ENCODE results near the gene PTPRN2.

Gene PTPRN2

DNA sequence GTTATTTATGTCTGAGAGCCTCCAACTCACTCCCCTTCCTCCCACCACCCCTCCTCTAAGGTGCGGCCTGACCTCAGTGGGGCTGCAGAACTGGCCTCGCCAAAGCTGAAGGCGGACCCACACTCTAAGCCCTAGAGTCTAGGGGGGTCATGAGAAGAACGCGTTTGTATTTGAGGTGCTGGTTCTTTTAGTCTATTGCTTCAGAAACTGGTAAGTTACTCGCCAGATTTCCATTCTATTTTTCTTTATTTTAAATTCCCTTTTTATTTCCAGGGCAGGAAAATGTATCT, 893.3 kb downstream of the PTPRN2 start:
- in situ Hi-C loops (cut with HindIII; ENCODE audit: low sequenced_read_pairs), result no loop called here

DNA sequence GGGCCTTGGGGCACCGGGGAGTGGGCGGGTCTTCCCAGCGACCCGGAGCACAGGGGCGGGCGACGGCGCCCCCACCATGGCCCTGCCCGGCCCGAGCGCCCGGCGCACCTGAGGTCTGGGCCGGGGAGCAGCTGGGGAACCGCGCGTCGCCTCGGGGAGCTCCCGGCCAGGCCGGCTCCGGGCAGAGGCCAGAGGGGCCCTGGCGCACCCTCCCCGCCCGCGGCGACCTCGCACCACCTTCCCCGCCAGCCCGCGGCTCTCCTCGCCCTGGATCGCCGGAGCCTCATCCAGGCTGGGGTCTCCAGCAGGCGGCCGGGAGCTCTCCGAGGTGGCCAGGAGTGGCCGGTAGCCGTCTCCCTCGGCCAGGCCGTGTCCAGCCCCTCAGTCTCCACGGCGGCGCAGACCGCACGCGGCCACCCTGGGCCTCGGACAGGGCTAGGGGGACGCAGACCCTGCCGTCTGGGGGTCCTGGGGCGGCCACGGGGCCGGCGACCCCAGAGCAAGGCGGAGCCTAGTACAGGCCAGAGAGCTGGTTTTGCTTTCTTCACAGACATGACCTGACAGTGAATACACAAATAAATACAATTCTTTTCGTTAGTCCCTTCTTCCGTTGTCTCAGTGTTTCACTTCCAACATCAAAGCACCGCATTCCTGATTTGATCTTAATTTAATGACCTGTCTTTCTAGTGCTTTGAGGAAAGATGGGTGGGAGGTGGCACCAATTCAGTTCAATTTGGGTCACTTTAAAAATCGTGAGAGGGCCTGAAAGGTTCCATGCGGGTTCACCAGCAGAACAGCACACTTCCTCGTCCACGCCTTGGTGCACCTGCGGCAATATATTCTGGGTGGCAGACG, 893.9 kb downstream of the PTPRN2 start:
- in situ Hi-C loops (cut with HindIII; ENCODE audit: low sequenced_read_pairs), result no loop called here

DNA sequence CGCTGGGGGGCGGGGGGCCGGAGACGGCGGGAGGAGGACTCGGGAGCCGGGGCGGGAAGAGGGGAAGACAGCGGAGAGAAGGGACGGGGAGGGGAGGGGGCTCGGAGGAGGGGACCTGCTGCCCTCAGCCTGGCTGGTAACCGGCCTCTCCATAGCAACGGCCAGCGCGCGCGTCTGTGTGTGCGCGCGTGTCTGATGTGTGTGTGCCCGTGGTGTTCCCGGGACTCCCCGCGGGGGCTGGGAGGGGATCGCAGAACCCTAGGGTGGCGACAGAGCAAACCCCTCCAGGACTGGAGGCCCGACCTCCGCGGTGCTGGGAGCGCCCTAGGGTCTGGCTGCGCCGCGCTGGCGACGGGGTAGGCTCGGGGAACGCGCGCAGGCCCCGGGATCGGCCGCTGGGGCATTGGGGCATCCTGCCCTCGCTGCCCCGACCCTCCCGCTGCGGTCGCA, 894.5 kb downstream of the PTPRN2 start:
- in situ Hi-C loops (cut with HindIII; ENCODE audit: low sequenced_read_pairs), result no loop called here

GRCh38 chr7:157692460-157693011, 895.1 kb downstream of the PTPRN2 start:
- in situ Hi-C loops (cut with HindIII; ENCODE audit: low sequenced_read_pairs), result no loop called here

- in situ Hi-C loops (cut with HindIII; ENCODE audit: low sequenced_read_pairs), result no loop called here
Observed at GRCh38 chr7:157691586-157692459, 895.8 kb downstream of the PTPRN2 start.

- in situ Hi-C loops (cut with HindIII; ENCODE audit: low sequenced_read_pairs), result no loop called here
Observed at GRCh38 chr7:157690833-157691585, 896.6 kb downstream of the PTPRN2 start.

GRCh38 chr7:157690058-157690832, 897.4 kb downstream of the PTPRN2 start:
- in situ Hi-C loops (cut with HindIII; ENCODE audit: low sequenced_read_pairs), result no loop called here

DNA sequence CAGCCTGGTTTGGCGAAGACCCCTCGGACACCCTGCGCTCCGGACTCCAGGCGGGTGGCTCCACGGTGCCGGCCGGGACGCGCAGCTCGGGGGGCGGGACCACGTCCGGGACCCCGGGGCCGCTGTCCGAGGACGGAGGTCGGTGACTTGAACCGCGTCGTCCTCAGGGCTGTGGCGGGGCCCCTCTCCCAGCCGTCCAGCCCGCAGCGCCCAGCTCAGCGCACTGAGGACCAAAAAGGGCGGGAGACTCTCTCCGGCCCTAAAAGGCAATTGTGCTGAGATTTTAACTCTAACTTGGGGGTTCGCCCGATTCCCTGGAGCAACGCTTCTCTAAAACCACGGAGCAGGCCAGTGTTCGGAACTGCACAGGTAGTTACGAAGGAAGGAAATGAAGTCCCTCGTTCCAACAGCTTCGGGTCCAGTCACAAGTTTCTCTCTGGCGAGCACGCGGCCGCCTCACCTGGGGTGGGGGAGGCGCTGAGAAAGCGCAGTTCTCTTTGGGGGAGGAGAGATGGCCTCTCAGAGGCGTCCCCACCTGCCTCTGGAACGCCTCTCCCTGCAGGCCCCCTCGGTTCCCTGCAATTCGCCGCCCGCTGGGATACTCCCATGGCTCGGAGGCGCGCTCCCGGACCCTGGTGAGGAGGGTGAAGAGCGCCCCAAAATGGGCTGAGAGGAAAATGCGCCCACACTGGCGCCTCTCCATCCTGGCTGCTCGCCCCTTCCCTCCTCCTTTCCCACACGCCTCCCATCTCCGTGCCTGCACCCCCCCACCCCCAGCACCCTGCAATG, 898.2 kb downstream of the PTPRN2 start:
- in situ Hi-C loops (cut with HindIII; ENCODE audit: low sequenced_read_pairs), result no loop called here

DNA sequence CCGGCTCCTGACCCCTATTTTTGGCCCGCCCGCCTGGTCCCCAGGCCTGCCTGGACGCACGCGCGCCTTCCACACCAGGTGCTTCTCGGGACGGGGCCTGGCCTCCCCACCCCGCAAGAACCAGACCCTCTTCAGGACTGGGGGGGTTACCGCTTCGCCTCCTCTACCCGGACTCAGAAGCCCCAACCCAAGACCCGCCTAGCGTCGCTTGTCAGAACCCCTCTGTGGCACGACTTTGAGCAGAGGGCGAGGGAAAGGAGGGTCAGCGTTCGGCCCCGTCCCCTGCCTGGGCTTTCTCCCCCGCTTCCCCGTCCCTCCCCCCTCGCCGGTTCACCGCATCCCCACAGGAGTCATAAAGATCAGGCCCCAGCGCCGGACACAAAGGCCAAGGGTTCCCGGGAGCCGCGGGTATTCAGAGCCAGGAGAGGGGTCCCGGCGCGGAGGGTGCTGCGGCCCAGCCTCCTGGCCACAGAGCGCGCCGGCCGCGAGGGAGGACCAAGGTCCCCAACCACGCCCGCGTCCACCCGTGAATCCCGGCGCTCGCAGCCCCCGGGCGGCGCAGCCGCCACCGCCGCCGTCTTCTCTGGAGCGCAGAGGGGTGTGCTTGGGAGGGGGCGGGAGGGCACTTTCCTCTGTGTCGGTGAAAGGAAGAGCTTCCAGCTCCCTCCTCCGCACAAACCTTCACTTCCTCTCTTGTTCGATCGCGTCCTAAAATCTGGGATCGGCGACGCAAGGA, 898.9 kb downstream of the PTPRN2 start:
- in situ Hi-C loops (cut with HindIII; ENCODE audit: low sequenced_read_pairs), result no loop called here

- in situ Hi-C loops (cut with HindIII; ENCODE audit: low sequenced_read_pairs), result no loop called here
Observed at GRCh38 chr7:157687845-157688532, 899.6 kb downstream of the PTPRN2 start.

DNA sequence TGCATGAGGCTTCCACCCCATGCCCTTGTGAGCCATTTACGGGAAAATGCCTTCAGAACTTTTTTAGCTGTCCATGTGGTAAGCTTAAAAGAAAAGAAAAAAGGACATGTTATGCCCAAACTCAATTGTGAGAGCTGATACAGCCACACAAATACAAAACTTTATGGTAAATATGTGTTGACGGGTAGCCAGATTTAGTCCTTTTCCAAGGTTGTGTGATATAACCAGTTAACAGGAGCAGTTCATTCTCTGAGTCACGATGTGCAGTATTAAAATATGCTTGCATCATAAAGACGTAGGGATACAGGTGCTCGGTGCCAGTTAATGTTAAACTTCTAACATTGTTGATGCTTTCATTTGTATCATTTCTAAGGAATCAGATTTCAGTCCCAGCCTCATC, 900.5 kb downstream of the PTPRN2 start:
- in situ Hi-C loops (cut with HindIII; ENCODE audit: low sequenced_read_pairs), result no loop called here

DNA sequence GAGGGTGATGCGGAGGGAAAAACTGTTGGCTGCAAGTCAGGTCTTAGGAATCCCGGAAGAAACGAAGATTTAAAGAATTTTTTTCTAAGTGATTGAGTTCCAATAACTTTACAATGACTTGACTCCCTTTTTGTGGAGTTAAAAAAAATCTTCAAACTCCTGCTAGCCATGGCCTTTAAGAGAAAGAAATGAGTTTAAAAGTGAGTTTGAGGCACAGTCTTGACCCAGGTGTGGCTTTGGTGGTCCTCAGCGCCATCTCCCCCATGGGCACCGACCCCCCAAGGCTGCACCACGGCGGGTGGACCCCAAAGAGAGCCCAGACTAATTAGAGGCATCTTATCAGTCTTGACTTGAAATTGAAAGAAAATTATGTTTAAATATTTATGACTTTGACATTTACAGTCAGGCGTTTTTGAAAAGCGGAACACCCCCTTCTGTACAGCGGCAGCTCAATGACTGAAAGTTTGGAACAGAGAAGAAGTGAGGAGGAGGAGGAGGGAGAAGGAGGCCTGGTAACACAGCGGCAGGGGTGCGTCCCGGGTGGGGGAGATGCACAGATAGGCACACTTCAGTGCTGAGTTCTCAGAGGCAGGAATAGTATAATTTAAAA, 901.2 kb downstream of the PTPRN2 start:
- in situ Hi-C loops (cut with HindIII; ENCODE audit: low sequenced_read_pairs), result no loop called here

DNA sequence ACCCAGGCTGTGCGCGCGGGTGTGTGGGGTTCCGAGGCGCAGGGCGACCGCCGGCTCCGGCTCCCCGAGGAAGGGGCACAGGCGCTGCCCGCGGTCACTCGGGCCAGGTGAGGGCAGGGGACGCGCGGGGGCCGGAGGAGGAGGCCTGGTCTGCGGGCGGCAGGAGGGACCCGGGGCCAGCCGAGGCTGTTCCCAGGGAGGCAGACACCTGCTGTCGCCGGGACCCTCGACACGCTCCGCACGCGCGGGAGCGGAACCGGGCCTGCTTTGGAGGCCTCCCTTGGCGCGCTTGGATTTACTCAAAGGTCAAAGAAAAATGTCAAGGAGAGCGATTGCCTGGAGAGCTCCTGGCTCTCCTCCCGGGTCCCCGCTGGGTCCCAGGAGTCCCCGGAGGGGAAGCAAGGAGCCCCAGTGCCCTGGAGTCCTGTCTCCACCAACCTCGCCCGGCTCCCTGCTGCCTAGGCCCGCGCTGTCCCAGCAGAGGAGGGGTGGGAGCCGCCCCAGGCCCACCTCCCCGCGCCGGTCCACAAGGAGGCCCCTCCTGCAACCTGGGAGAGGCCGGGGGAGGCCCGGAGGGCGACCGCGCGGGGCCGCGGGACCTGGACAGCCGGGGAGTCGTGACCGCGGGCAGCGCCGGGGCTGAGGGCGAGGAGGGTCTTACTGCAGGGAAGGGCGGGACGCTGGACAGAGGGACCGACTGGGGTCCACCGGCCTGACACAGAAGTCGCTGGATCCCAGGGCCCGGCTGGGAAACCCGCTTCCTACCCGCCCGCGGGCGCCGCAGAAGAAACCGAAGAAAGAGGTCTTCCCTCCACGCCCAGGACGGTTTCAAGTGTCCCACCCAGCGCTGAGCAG, 902.0 kb downstream of the PTPRN2 start:
- in situ Hi-C loops (cut with HindIII; ENCODE audit: low sequenced_read_pairs), result no loop called here

GRCh38 chr7:157684909-157685429, 902.7 kb downstream of the PTPRN2 start:
- in situ Hi-C loops (cut with HindIII; ENCODE audit: low sequenced_read_pairs), result no loop called here

GRCh38 chr7:157684157-157684908, 903.3 kb downstream of the PTPRN2 start:
- in situ Hi-C loops (cut with HindIII; ENCODE audit: low sequenced_read_pairs), result no loop called here

- in situ Hi-C loops (cut with HindIII; ENCODE audit: low sequenced_read_pairs), result no loop called here
Observed at GRCh38 chr7:157683747-157684156, 903.9 kb downstream of the PTPRN2 start.
